Mesothelial cell of epicardium (in vitro differentiated cells): ENCODE measurements around the gene TBC1D22A. TPM values are rescaled to one million over a fixed set of nuclear protein-coding genes. Genes with fewer than 3 reads are reported as not detected.

ENCODE experiments used
- DNase-seq, 2 experiments: peaks; one replicate each; pipeline ENCODE4 v3.0.0; 2021; ENCODE audit warnings: low spot score in 2 of 2; ENCODE audit not compliant: unreplicated experiment in 2 of 2
- H3K27ac Mint-ChIP-seq: 2 replicates; pipeline ENCODE4 v1.8.0; 2021; ENCODE audit warnings: mixed read lengths
- H3K27me3 Mint-ChIP-seq: 2 replicates; pipeline ENCODE4 v1.8.0; 2021; ENCODE audit warnings: low read depth, mixed read lengths
- H3K36me3 Mint-ChIP-seq: 2 replicates; pipeline ENCODE4 v1.8.0; 2021; ENCODE audit warnings: mixed read lengths
- H3K4me1 Mint-ChIP-seq: 2 replicates; pipeline ENCODE4 v1.8.0; 2021; ENCODE audit warnings: mixed read lengths
- H3K4me3 Mint-ChIP-seq: 2 replicates; pipeline ENCODE4 v1.8.0; 2021; ENCODE audit warnings: mild to moderate bottlenecking, moderate library complexity, mixed read lengths
- H3K9me3 Mint-ChIP-seq: 2 replicates; pipeline ENCODE4 v1.8.0; 2021; ENCODE audit warnings: mixed read lengths
- CTCF ChIP-seq: fragments of 200-600 bp; sonication (generic); IDR thresholded peaks from one replicate; pipeline ENCODE4 v1.5.0; 2021; ENCODE audit warnings: antibody characterized with exemption; ENCODE audit not compliant: unreplicated experiment
- total RNA-seq: library from RNA; stranded (reverse); gene quantifications from 3 replicates; pipeline ENCODE4 v1.2.1, GENCODE V29; 2021

Gene TBC1D22A
- total RNA-seq, 1 donor from 2014 or later: 26.6 TPM

DNA sequence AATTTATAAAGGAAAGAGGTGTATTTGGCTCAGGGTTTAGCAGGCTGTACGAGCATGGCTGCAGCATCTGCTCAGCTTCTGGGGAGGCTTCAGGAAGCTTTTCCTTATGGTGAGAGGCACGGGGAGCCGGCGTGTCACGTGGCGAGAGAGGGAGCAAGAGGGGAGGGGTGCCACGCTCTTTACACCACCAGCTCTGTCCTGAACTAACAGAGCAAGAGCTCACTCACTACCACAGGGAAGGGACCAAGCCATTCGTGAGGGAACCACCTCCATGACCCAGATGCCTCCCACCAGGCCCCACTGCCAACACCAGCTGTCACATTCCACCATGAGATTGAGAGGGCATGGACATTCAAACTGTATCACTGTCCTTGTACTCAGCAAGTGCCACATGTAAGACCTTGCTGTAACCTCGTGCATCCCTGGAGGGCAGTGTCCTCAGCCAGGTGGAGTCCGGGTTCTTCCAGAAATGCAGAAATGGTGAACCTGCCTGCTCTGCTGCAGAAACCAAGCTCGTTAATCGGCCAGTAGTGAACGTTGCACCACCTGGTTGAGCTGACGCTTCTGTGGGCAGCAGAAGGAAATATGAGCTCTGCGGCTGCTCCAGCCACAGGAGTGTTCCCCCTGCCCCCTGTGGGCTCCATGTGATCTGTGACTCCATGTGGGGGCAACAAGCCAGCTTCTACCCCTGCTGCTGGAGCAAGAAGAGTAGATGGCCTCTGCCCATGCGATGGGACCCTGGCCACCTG, 368.6 kb downstream of the TBC1D22A start:
- H3K36me3 Mint-ChIP-seq: peaks cover 3% of the 10 kb centered on the region

GRCh38 chr22:47131632-47132427, 369.4 kb downstream of the TBC1D22A start:
- DNase-seq: no peak

More for the DNA sequence above, 368.6 kb downstream of the TBC1D22A start:
- peaks cover 3% of the 10 kb centered on the region for H3K4me1 Mint-ChIP-seq
- H3K27me3 Mint-ChIP-seq: no peaks in the 10 kb centered on the region
- H3K4me3 Mint-ChIP-seq: no peak overlapping the region
- no peak for DNase-seq
- H3K27ac Mint-ChIP-seq: no peak overlapping the region
- no peak for TF ChIP-seq CTCF
- no peaks in the 10 kb centered on the region for H3K9me3 Mint-ChIP-seq

GRCh38 chr22:47132428-47132825, 370.0 kb downstream of the TBC1D22A start:
- H3K4me1 Mint-ChIP-seq: peaks cover 3% of the 10 kb centered on the region
- DNase-seq: no peak
- H3K27me3 Mint-ChIP-seq: no peaks in the 10 kb centered on the region
- TF ChIP-seq CTCF: no peak
- H3K27ac Mint-ChIP-seq: no peak overlapping the region
- H3K4me3 Mint-ChIP-seq: no peak overlapping the region
- peaks cover 3% of the 10 kb centered on the region for H3K36me3 Mint-ChIP-seq
- no peaks in the 10 kb centered on the region for H3K9me3 Mint-ChIP-seq

More at GRCh38 chr22:47131632-47132427, 369.4 kb downstream of the TBC1D22A start:
- Mint-ChIP-seq H3K27me3 (no peaks in the 10 kb centered on the region), H3K27ac (no peak overlapping the region), H3K36me3 (peaks cover 3% of the 10 kb centered on the region), H3K4me1 (peaks cover 3% of the 10 kb centered on the region), H3K9me3 (no peaks in the 10 kb centered on the region), H3K4me3 (no peak overlapping the region)
- no peak for TF ChIP-seq CTCF

GRCh38 chr22:47133061-47133969, 370.9 kb downstream of the TBC1D22A start:
- H3K27me3 Mint-ChIP-seq: no peaks in the 10 kb centered on the region
- H3K9me3 Mint-ChIP-seq: no peaks in the 10 kb centered on the region
- no peak overlapping the region for H3K4me3 Mint-ChIP-seq
- no peak overlapping the region for H3K27ac Mint-ChIP-seq
- no peak for DNase-seq
- H3K36me3 Mint-ChIP-seq: peaks cover 3% of the 10 kb centered on the region
- TF ChIP-seq CTCF: no peak
- H3K4me1 Mint-ChIP-seq: peaks cover 3% of the 10 kb centered on the region

- H3K36me3 Mint-ChIP-seq: no peaks in the 10 kb centered on the region
- no peak for DNase-seq
- H3K4me3 Mint-ChIP-seq: no peak overlapping the region
- TF ChIP-seq CTCF: no peak
- H3K27me3 Mint-ChIP-seq: no peaks in the 10 kb centered on the region
- H3K9me3 Mint-ChIP-seq: no peaks in the 10 kb centered on the region
- peaks cover 3% of the 10 kb centered on the region for H3K4me1 Mint-ChIP-seq
- H3K27ac Mint-ChIP-seq: no peak overlapping the region
These were observed 371.8 kb downstream of the TBC1D22A start for GRCh38 chr22:47134222-47134621.
